ENCODE measurements around the gene PDE10A.

GRCh38 chr6:165543781-165544180 is 119.3 kb downstream of the PDE10A start:
- no peak for TF ChIP-seq POLR2AphosphoS5 (IDR thresholded peaks at IDR 0.05)
- TF ChIP-seq, protein P1, sequence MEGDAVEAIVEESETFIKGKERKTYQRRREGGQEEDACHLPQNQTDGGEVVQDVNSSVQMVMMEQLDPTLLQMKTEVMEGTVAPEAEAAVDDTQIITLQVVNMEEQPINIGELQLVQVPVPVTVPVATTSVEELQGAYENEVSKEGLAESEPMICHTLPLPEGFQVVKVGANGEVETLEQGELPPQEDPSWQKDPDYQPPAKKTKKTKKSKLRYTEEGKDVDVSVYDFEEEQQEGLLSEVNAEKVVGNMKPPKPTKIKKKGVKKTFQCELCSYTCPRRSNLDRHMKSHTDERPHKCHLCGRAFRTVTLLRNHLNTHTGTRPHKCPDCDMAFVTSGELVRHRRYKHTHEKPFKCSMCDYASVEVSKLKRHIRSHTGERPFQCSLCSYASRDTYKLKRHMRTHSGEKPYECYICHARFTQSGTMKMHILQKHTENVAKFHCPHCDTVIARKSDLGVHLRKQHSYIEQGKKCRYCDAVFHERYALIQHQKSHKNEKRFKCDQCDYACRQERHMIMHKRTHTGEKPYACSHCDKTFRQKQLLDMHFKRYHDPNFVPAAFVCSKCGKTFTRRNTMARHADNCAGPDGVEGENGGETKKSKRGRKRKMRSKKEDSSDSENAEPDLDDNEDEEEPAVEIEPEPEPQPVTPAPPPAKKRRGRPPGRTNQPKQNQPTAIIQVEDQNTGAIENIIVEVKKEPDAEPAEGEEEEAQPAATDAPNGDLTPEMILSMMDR (IDR thresholded peaks at IDR 0.05): no peak

Measured in suprapubic skin (tissue), 3 donors.